HEK293 (cell line): Measurements from ENCODE around the gene RRP1.

Experiments
- CTCF ChIA-PET: fragments of 350-600 bp; formaldehyde crosslinking; extraction: SDS; loops from one replicate; lab custom pipeline; 2021; ENCODE audit warnings: antibody characterized with exemption; lab: Yijun Ruan, JAX
- POLR2A ChIA-PET: fragments of 300-600 bp; formaldehyde crosslinking; extraction: SDS; loops from one replicate; lab custom pipeline; 2020; ENCODE audit warnings: antibody characterized with exemption, inconsistent platforms; lab: Yijun Ruan, JAX
- H3K27ac ChIP-seq: fragments of 200-500 bp; sonication (Bioruptor generic); 2 replicates; pipeline ENCODE4 v1.5.1; 2014; ENCODE audit warnings: low read depth, low read length, control low read depth, inconsistent platforms; ENCODE audit errors: extremely low read depth
- H3K36me3 ChIP-seq, 2 experiments: fragments of 200-500 bp in 1 of 2; sonication (Bioruptor generic) in 1 of 2; 1 replicate in 1 of 2; 2 replicates in 1 of 2; pipeline ENCODE4 v1.5.1; 2014 to 2017; ENCODE audit warnings: inconsistent platforms in 2 of 2, low read length in 2 of 2; ENCODE audit not compliant: control insufficient read depth in 2 of 2, insufficient read depth in 1 of 2
- H3K4me1 ChIP-seq: fragments of 200-500 bp; sonication (Bioruptor generic); 2 replicates; pipeline ENCODE4 v1.5.1; 2014; ENCODE audit warnings: mild to moderate bottlenecking, low read length, inconsistent platforms; ENCODE audit not compliant: control insufficient read depth, insufficient read depth
- H3K4me3 ChIP-seq: 2 replicates; pipeline ENCODE4 v1.5.1; 2011; ENCODE audit warnings: low read depth, mild to moderate bottlenecking, control low read depth, low read length, moderate library complexity
- H3K9me3 ChIP-seq: fragments of 200-500 bp; sonication (Bioruptor generic); 2 replicates; pipeline ENCODE4 v1.5.1; 2014; ENCODE audit warnings: low read depth, low read length, inconsistent platforms; ENCODE audit not compliant: control insufficient read depth, insufficient read depth
- BCL6B ChIP-seq: fragments of 450-650 bp; formaldehyde crosslinking; IDR thresholded peaks from 2 replicates; pipeline ENCODE4 v1.5.1; 2017; ENCODE audit warnings: missing biosample characterization, missing genetic modification characterization
- CTCF ChIP-seq: fragments of 450-650 bp; formaldehyde crosslinking; IDR thresholded peaks from 2 replicates; pipeline ENCODE4 v1.5.1; 2016; ENCODE audit warnings: missing biosample characterization, missing genetic modification characterization
- GLI4 ChIP-seq: fragments of 450-650 bp; formaldehyde crosslinking; IDR thresholded peaks from 2 replicates; pipeline ENCODE4 v1.5.1; 2016; ENCODE audit warnings: missing biosample characterization, missing genetic modification characterization
- GLIS1 ChIP-seq: fragments of 450-650 bp; formaldehyde crosslinking; IDR thresholded peaks from 2 replicates; pipeline ENCODE4 v1.5.1; 2016; ENCODE audit warnings: missing biosample characterization, missing genetic modification characterization
- PBX3 ChIP-seq: sonication (generic); formaldehyde crosslinking; IDR thresholded peaks from 2 replicates; pipeline ENCODE4 v1.8.1; 2022; ENCODE audit warnings: mild to moderate bottlenecking, moderate library complexity, missing genetic modification reagents
- SP7 ChIP-seq: fragments of 450-650 bp; formaldehyde crosslinking; IDR thresholded peaks from 2 replicates; pipeline ENCODE4 v1.5.1; 2016; ENCODE audit warnings: missing biosample characterization, missing genetic modification characterization
- ZFP3 ChIP-seq: fragments of 450-650 bp; formaldehyde crosslinking; IDR thresholded peaks from 2 replicates; pipeline ENCODE4 v1.5.1; 2016; ENCODE audit warnings: low read depth, missing biosample characterization, missing genetic modification characterization
- ZIC2 ChIP-seq: fragments of 450-650 bp; formaldehyde crosslinking; IDR thresholded peaks from 2 replicates; pipeline ENCODE4 v1.5.1; 2016; ENCODE audit warnings: missing biosample characterization, missing genetic modification characterization
- ZNF148 ChIP-seq: fragments of 450-650 bp; formaldehyde crosslinking; IDR thresholded peaks from 2 replicates; pipeline ENCODE4 v1.5.0; 2017; ENCODE audit warnings: missing biosample characterization, missing genetic modification characterization, borderline replicate concordance
- ZNF280D ChIP-seq: fragments of 450-650 bp; formaldehyde crosslinking; IDR thresholded peaks from 2 replicates; pipeline ENCODE4 v1.5.1; 2016; ENCODE audit warnings: missing biosample characterization, missing genetic modification characterization
- ZNF292 ChIP-seq: fragments of 450-650 bp; formaldehyde crosslinking; IDR thresholded peaks from 2 replicates; pipeline ENCODE4 v1.5.1; 2016; ENCODE audit warnings: low read depth, missing biosample characterization, missing genetic modification characterization, borderline replicate concordance
- ZNF416 ChIP-seq: fragments of 450-650 bp; formaldehyde crosslinking; IDR thresholded peaks from 2 replicates; pipeline ENCODE4 v1.5.1; 2016; ENCODE audit warnings: missing biosample characterization, missing genetic modification characterization
- ZNF645 ChIP-seq: fragments of 450-650 bp; formaldehyde crosslinking; IDR thresholded peaks from 2 replicates; pipeline ENCODE4; 2016; ENCODE audit warnings: missing biosample characterization, missing genetic modification characterization
- ZNF654 ChIP-seq: fragments of 450-650 bp; formaldehyde crosslinking; IDR thresholded peaks from 2 replicates; pipeline ENCODE4 v1.5.1; 2016; ENCODE audit warnings: low read depth, missing biosample characterization, missing genetic modification characterization

The RRP1 gene

GRCh38 chr21:43829161-43829560 lies 39.8 kb downstream of the RRP1 start (continued):
- TF ChIP-seq ZNF280D (no peak), CTCF (tag by site-specific recombination) (no peak), ZFP3 (tag by site-specific recombination) (no peak), ZNF292 (tag by site-specific recombination) (no peak), ZNF416 (tag by site-specific recombination) (no peak), SP7 (tag by site-specific recombination) (no peak), GLI4 (tag by site-specific recombination) (no peak), ZNF645 (tag by site-specific recombination) (no peak), BCL6B (no peak), ZNF654 (tag by site-specific recombination) (no peak), PBX3 (CRISPR knock-in tag) (no peak), ZNF148 (tag by site-specific recombination) (no peak)
- TF ChIP-seq, all 188 proteins: peak for 0

- peak; percentile 48 for TF ChIP-seq ZIC2 (tag by site-specific recombination)
- TF ChIP-seq GLIS1 = no peak
- POLR2A ChIA-PET = no interaction called here
- Histone ChIP-seq H3K36me3 (no peaks in the 10 kb centered on the region), H3K27ac (no peak overlapping the region), H3K4me1 (no peaks in the 10 kb centered on the region), H3K4me3 (no peak overlapping the region), H3K9me3 (no peaks in the 10 kb centered on the region)
- CTCF ChIA-PET = interaction anchor here (3.0 kb wide), 1 partner anchor 109 kb away, joined by 9 read pairs; no protein-coding TSS in a partner anchor
These were observed 40.3 kb downstream of the RRP1 start for GRCh38 chr21:43829575-43830119.
